ENCODE results near the gene ACCSL.

Gene ACCSL

GRCh38 chr11:44047931-44048431, at the start of gene ACCSL:
TSS of gene ACCSL (plus strand) at chr11:44047981. CDS start at chr11:44048037, 56 bp downstream.
- H3K27ac Mint-ChIP-seq: no peak within 1 kb of the TSS
- no peak for TF ChIP-seq CTCF (IDR thresholded peaks at IDR 0.05; ENCODE audit: unreplicated experiment in 3 of 3)
- no peaks in the 10 kb centered on the region for H3K36me3 Mint-ChIP-seq (ENCODE audit: low read depth)
- no peak within 1 kb of the TSS for H3K4me3 Mint-ChIP-seq
- H3K27me3 Mint-ChIP-seq (ENCODE audit: low read depth): peaks cover 18% of the 10 kb centered on the region
- no peaks in the 10 kb centered on the region for H3K9me3 Mint-ChIP-seq
- H3K4me1 Mint-ChIP-seq: no peaks in the 10 kb centered on the region

- no peaks in the 10 kb centered on the region for H3K36me3 Mint-ChIP-seq (ENCODE audit: low read depth)
- H3K9me3 Mint-ChIP-seq: no peaks in the 10 kb centered on the region
- peaks cover 20% of the 10 kb centered on the region for H3K27me3 Mint-ChIP-seq (ENCODE audit: low read depth)
- H3K4me1 Mint-ChIP-seq: peaks cover 59% of the 10 kb centered on the region
- no peak overlapping the region for H3K4me3 Mint-ChIP-seq
- TF ChIP-seq CTCF (IDR thresholded peaks at IDR 0.05; ENCODE audit: unreplicated experiment in 3 of 3): no peak
- H3K27ac Mint-ChIP-seq: no peak overlapping the region
Measured at GRCh38 chr11:43998308-43998707, 49.5 kb upstream of the ACCSL start.

GRCh38 chr11:44000731-44001130, 47.0 kb upstream of the ACCSL start:
- H3K27ac Mint-ChIP-seq: peak overlapping the region in 1 of 3 experiments; percentile 40
- H3K9me3 Mint-ChIP-seq: no peaks in the 10 kb centered on the region
- peaks cover 17% of the 10 kb centered on the region for H3K27me3 Mint-ChIP-seq (ENCODE audit: low read depth)
- TF ChIP-seq CTCF (IDR thresholded peaks at IDR 0.05; ENCODE audit: unreplicated experiment in 3 of 3): no peak
- no peaks in the 10 kb centered on the region for H3K36me3 Mint-ChIP-seq (ENCODE audit: low read depth)
- no peak overlapping the region for H3K4me3 Mint-ChIP-seq
- H3K4me1 Mint-ChIP-seq: peaks cover 57% of the 10 kb centered on the region

DNA sequence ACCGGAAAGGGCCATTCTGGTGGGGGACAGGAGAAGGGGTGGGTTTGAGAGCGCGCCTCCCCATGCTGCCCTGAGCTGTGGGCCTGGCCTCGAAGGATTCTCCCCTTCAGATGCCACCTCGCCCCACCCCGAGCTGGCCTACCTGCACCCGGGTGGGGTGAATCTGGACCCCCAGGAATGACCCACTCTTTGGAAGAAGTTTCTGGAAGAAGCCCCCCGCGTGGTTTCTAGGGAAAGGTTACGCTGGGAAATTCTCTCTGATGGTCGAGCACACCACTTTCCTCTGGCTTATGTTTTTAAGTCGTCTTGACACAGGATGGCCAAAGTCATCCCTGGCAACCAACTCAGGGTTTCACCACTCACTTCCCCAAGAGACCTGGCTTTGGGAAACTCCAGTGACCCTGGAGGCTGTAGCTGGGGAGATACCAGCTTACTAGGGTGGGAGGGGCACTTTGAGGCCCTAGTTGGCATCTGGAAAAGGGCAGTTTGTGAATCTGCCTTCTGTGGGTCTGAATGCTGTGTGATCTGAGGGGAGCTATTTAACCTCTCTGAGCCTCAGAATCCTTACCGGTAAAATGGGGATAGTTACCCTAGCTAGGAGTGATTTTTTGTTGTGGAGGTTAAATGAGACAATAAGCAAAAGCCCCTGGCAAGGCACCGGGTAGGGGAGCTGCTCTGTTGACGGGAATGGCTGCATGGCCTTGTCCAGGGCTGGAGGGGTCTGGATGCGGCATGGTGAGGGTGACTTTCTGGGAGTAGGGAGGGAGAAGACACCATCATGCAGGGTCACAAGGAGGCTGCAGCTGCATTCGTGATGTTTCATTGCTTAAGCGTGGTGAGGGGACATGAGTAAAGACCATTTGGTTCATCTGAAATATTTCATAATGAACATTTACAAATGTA, 45.3 kb upstream of the ACCSL start:
- TF ChIP-seq CTCF (IDR thresholded peaks at IDR 0.05; ENCODE audit: unreplicated experiment in 3 of 3): no peak
- H3K36me3 Mint-ChIP-seq (ENCODE audit: low read depth): no peaks in the 10 kb centered on the region
- H3K4me1 Mint-ChIP-seq: peaks cover 54% of the 10 kb centered on the region
- no peaks in the 10 kb centered on the region for H3K9me3 Mint-ChIP-seq
- peak overlapping the region; percentile 21 to 40 (median 38) for H3K27ac Mint-ChIP-seq
- peaks cover 18% of the 10 kb centered on the region for H3K27me3 Mint-ChIP-seq (ENCODE audit: low read depth)
- H3K4me3 Mint-ChIP-seq: peak overlapping the region in 2 of 3 experiments; percentile 16 to 37

DNA sequence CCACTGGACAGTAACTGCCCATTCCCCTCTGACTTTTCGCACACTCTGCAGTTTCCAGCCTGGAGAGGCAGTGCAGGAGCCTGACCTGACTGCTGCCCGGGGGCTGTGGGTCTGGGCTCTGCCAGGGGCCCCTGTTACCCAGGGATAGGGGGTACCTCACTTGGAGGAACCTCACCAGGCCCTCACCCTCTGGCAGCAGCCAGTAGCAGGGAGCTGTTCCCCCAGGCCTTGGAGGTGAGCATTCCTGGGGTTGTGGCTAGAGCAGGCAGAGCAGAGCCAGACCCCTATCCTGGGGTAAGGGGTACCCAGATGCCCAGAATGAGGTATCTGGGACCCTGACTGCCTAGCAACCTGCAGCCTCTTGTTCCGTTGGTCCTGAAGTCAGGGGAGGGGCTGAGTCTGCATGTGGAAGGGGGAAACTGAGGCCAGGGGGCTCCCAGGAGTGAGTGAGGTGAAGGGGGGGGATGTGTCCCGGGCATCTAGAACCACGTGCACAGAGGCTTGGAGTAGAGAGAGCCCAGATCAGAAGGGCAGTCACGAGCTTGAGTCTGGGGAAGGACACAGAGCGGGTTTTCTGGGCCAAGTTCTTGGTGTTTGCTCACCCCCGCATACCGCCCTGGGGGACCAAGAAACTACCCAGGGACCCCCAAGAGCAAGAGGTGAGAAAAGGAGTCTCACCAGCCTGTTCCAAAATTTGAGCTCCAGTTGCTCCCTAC, 43.9 kb upstream of the ACCSL start:
- H3K36me3 Mint-ChIP-seq (ENCODE audit: low read depth): no peaks in the 10 kb centered on the region
- no peaks in the 10 kb centered on the region for H3K9me3 Mint-ChIP-seq
- no peak for TF ChIP-seq CTCF (IDR thresholded peaks at IDR 0.05; ENCODE audit: unreplicated experiment in 3 of 3)
- H3K27ac Mint-ChIP-seq: peak overlapping the region in 1 of 3 experiments; percentile 73
- peaks cover 12% of the 10 kb centered on the region for H3K27me3 Mint-ChIP-seq (ENCODE audit: low read depth)
- no peak overlapping the region for H3K4me3 Mint-ChIP-seq
- H3K4me1 Mint-ChIP-seq: peaks cover 54% of the 10 kb centered on the region
